Tibial nerve (tissue), 3 donors: ENCODE measurements around the gene GPR78.

Experiments used
- POLR2A ChIP-seq, 2 donors: fragments of 450-650 bp; IDR thresholded peaks; one replicate each; pipeline ENCODE4 v1.6.1; 2017; ENCODE audit warnings: antibody characterized with exemption in 2 of 2, mild to moderate bottlenecking in 2 of 2, moderate library complexity in 2 of 2
- TF ChIP-seq, protein P1 (sequence below), 5 experiments: fragments of 200-600 bp in 3 of 5; fragments of 450-650 bp in 2 of 5; sonication (generic) in 3 of 5; IDR thresholded peaks; one replicate each; pipeline ENCODE4 v1.5.1; 2016 to 2019; ENCODE audit warnings: antibody characterized with exemption in 5 of 5, mild to moderate bottlenecking in 3 of 5, moderate library complexity in 2 of 5

DNA sequence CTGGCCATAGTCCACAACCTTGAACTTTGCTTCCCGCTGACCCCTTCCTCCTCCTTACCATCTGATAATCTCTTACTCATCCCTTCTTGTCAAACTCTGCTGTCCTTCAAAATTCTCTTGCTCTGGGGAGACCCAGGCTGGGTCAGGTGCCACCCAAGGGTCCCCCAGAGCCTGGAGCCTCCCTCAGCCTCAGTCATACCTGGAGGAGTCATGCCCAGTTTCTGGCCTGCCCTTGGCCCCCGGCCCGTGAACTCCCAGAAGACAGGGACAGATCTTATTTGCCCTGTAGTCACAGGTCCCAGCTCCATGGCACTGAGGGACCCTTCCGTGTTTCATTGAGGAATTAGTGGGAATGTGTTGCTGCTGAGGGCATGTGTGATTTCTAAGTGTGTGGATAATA lies 4.7 kb upstream of the GPR78 start:
- TF ChIP-seq, protein P1, sequence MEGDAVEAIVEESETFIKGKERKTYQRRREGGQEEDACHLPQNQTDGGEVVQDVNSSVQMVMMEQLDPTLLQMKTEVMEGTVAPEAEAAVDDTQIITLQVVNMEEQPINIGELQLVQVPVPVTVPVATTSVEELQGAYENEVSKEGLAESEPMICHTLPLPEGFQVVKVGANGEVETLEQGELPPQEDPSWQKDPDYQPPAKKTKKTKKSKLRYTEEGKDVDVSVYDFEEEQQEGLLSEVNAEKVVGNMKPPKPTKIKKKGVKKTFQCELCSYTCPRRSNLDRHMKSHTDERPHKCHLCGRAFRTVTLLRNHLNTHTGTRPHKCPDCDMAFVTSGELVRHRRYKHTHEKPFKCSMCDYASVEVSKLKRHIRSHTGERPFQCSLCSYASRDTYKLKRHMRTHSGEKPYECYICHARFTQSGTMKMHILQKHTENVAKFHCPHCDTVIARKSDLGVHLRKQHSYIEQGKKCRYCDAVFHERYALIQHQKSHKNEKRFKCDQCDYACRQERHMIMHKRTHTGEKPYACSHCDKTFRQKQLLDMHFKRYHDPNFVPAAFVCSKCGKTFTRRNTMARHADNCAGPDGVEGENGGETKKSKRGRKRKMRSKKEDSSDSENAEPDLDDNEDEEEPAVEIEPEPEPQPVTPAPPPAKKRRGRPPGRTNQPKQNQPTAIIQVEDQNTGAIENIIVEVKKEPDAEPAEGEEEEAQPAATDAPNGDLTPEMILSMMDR (IDR thresholded peaks at IDR 0.05), result no peak
- no peak for TF ChIP-seq POLR2A (IDR thresholded peaks at IDR 0.05)
